ENCODE measurements around the gene TANC1.

TANC1 gene

DNA sequence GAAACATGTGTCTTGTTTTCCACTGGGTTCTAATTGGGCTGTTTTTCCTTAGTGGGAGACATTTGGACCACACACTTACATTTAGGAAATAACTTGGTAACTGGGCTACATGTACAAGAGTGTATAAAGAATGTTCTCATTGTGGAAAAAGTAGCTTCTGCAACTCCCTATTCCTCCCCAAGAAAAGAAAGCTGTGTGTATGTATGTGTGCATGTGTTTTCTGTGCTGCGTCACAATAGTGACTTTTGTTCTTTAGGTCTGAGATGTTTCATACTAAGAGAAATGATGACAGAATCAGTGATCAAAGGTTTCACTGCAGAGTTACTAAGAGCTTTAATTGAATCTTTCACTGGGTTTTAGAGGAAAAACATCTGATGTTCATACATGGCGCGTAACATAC is 82.7 kb downstream of the TANC1 start:
- no peak for DNase-seq (ENCODE audit: low spot score)
- TF ChIP-seq, protein P1, sequence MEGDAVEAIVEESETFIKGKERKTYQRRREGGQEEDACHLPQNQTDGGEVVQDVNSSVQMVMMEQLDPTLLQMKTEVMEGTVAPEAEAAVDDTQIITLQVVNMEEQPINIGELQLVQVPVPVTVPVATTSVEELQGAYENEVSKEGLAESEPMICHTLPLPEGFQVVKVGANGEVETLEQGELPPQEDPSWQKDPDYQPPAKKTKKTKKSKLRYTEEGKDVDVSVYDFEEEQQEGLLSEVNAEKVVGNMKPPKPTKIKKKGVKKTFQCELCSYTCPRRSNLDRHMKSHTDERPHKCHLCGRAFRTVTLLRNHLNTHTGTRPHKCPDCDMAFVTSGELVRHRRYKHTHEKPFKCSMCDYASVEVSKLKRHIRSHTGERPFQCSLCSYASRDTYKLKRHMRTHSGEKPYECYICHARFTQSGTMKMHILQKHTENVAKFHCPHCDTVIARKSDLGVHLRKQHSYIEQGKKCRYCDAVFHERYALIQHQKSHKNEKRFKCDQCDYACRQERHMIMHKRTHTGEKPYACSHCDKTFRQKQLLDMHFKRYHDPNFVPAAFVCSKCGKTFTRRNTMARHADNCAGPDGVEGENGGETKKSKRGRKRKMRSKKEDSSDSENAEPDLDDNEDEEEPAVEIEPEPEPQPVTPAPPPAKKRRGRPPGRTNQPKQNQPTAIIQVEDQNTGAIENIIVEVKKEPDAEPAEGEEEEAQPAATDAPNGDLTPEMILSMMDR (IDR thresholded peaks at IDR 0.05; ENCODE audit: extremely low read depth, insufficient read depth, missing control alignments) = no peak
- in situ Hi-C loops (cut with MboI; ENCODE audit: low pct_unique_long_range_greater_than_20kb, low sequenced_read_pairs, unreplicated experiment) = no loop called here

DNA sequence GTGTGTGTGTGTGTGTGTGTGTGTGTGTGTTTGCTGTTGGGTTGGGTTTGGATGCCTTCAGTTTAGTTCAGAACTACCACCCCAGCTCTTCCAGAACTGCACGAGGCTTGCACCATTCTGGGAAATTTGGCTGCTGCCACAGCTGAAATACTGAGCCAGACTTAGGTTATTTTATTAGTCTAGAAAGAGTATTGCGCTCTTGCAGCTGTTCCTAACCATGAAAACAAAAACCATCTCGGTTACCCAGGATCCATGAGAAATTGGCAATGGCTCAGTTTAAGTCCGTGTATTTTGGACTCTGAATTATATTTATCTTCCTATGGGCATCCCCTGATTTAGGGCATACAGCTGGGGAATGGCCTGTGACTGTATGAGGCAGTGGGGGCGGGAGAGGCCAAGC is 83.2 kb downstream of the TANC1 start:
- in situ Hi-C loops (cut with MboI; ENCODE audit: low pct_unique_long_range_greater_than_20kb, low sequenced_read_pairs, unreplicated experiment) = no loop called here
- TF ChIP-seq, protein P1 (IDR thresholded peaks at IDR 0.05; ENCODE audit: extremely low read depth, insufficient read depth, missing control alignments) = no peak

DNA sequence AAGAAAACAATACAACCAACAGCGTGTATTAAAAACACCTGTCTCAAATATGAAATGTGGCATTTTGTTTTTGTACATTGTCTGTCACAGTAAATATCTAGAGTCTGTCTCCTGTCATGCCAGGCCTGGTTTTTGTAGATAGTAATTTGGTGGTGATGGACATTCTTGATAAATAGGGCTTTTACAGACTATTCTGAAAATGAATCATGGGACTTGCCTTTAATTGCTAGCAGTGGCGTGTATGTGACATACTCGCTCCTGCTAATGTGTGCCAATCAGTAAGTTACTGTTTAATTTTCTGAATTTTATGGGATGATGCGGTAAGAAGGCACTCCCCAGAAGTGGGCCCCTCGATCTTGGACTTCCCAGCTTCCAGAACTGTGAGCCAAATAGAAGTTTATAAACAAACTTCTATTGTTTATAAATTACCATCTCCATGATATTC is 83.7 kb downstream of the TANC1 start:
- no peak for DNase-seq (ENCODE audit: low spot score)
- in situ Hi-C loops (cut with MboI; ENCODE audit: low pct_unique_long_range_greater_than_20kb, low sequenced_read_pairs, unreplicated experiment) = no loop called here
- TF ChIP-seq, protein P1 (IDR thresholded peaks at IDR 0.05; ENCODE audit: extremely low read depth, insufficient read depth, missing control alignments) = no peak

More for the DNA sequence above, 83.2 kb downstream of the TANC1 start:
- no peak for DNase-seq (ENCODE audit: low spot score)

DNA sequence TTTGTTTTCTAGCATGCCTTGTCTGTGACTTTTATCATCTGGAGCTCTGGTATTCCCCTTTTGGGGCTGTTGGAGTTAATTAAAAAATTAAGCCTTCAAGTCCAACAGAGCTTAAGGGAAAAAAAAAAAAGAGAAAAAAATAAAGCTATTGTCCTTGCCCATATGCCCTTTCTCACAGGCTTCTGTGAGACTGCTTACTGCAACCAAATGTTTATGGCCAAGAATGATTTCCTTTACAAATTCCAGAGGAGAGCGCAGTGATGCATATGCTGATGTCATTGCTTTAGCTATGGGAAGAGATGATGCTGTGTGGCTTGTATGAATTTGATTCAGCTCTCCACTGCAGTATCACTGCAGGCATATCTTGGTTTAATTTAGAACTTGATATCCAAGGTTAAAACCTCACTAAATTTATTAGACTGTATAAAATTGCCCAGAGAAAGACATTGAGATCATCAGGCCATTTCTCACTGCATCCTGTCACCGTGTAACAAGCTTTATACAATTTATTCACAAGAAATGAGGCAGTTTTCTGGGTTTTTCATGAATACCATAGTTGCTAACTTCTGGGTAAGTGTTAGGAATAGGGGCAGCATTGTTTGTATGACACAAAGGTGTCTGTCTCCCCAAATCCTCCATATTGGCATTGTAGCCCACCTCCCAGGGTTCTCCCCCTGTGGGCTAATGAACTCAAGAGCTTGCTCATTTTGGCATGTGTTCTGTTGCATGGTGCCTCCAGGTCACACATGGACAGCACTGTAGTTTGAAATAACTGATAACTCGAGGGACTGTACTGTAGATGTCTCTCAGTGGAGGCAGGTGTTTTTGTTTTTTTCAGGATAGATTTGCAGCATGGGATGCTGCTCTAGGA is 85.0 kb downstream of the TANC1 start:
- DNase-seq (ENCODE audit: low spot score) = no peak
- TF ChIP-seq, protein P1 (IDR thresholded peaks at IDR 0.05; ENCODE audit: extremely low read depth, insufficient read depth, missing control alignments) = no peak
- in situ Hi-C loops (cut with MboI; ENCODE audit: low pct_unique_long_range_greater_than_20kb, low sequenced_read_pairs, unreplicated experiment) = no loop called here

DNA sequence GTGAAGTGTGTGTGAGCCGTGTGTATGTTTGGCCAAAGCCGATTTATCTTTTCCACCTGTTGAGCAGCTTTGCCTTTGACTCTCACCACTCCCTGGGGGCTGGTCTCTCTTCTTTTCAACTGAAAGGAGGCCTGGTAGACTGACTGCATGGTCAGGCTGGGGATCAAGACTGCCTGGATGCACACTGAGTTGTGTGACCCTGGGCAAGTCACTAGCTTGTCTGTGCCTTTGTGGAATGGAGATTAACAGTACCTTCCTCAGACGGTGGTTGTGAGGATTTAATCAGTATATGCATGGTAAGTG is 85.5 kb downstream of the TANC1 start:
- DNase-seq (ENCODE audit: low spot score) = no peak
- in situ Hi-C loops (cut with MboI; ENCODE audit: low pct_unique_long_range_greater_than_20kb, low sequenced_read_pairs, unreplicated experiment) = no loop called here
- TF ChIP-seq, protein P1 (IDR thresholded peaks at IDR 0.05; ENCODE audit: extremely low read depth, insufficient read depth, missing control alignments) = no peak

DNA sequence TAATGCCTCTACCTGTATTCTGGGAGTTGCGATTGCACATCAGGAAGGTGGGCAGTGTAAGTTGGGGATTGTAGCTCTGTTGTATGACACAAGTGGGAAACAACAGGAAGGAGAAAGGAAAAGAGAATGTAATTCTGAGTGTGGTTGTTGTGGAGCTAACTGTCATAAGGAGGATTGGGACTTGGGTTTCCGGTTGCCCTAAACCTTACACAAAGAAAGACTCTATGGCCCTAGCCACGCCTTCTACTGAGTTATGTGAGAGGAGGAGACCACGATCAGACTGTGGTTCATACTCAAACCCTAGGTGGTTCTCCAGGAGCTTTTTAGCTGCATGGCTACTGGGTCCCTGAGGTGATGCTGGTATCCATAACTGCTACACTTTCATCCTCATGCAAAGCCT is 86.5 kb downstream of the TANC1 start:
- TF ChIP-seq, protein P1 (IDR thresholded peaks at IDR 0.05; ENCODE audit: extremely low read depth, insufficient read depth, missing control alignments) = no peak
- in situ Hi-C loops (cut with MboI; ENCODE audit: low pct_unique_long_range_greater_than_20kb, low sequenced_read_pairs, unreplicated experiment) = no loop called here

More for the DNA sequence above, 86.5 kb downstream of the TANC1 start:
- no peak for DNase-seq (ENCODE audit: low spot score)
